Parathyroid adenoma (tissue), 2 donors: ENCODE data around the gene DLG2.
A peak's percentile ranks its signal among the peaks of the same experiment; 100 is the strongest.

Source experiments
- H2AFZ ChIP-seq: fragments of 300-600 bp; sonication (generic); one replicate; pipeline ENCODE4 v1.7.0; 2017; ENCODE audit warnings: antibody characterized with exemption, mild to moderate bottlenecking
- H3K27ac ChIP-seq: fragments of 300-600 bp; sonication (generic); one replicate; pipeline ENCODE4 v1.7.0; 2017
- H3K27me3 ChIP-seq: fragments of 300-600 bp; sonication (generic); one replicate; pipeline ENCODE4 v1.7.0; 2017; ENCODE audit warnings: low read length; ENCODE audit not compliant: control insufficient read depth, insufficient read depth
- H3K36me3 ChIP-seq: fragments of 300-600 bp; sonication (generic); one replicate; pipeline ENCODE4 v1.7.0; 2017; ENCODE audit warnings: low read length; ENCODE audit not compliant: control insufficient read depth, insufficient read depth
- H3K4me1 ChIP-seq: fragments of 300-600 bp; sonication (generic); one replicate; pipeline ENCODE4 v1.7.0; 2017; ENCODE audit warnings: control low read depth
- H3K4me2 ChIP-seq: fragments of 300-600 bp; sonication (generic); one replicate; pipeline ENCODE4 v1.7.0; 2017; ENCODE audit warnings: low read length
- H3K4me3 ChIP-seq: fragments of 300-600 bp; sonication (generic); one replicate; pipeline ENCODE4 v1.7.0; 2017; ENCODE audit warnings: low read depth, low read length
- H3K79me2 ChIP-seq: fragments of 300-600 bp; sonication (generic); one replicate; pipeline ENCODE4 v1.7.0; 2017; ENCODE audit warnings: control low read depth
- H3K9ac ChIP-seq: fragments of 300-600 bp; sonication (generic); one replicate; pipeline ENCODE4 v1.7.0; 2017; ENCODE audit warnings: mild to moderate bottlenecking
- H3K9me3 ChIP-seq: fragments of 300-600 bp; sonication (generic); one replicate; pipeline ENCODE4 v1.7.0; 2017; ENCODE audit warnings: low read length; ENCODE audit not compliant: control insufficient read depth
- CTCF ChIP-seq: fragments of 300-600 bp; sonication (generic); IDR thresholded peaks from one replicate; pipeline ENCODE4 v1.7.0; 2017; ENCODE audit warnings: antibody characterized with exemption, mild to moderate bottlenecking
- donor health status: primary hyperparathyroidism.

Gene DLG2

GRCh38 chr11:83723999-83724398 lies 1903.1 kb downstream of the DLG2 start:
- no peaks in the 10 kb centered on the region for H3K4me1 ChIP-seq
- no peak for TF ChIP-seq CTCF
- H3K79me2 ChIP-seq, result no peaks in the 10 kb centered on the region
- H3K9ac ChIP-seq, result no peak overlapping the region
- no peaks in the 10 kb centered on the region for H3K27me3 ChIP-seq
- peak overlapping the region; percentile 73 for H3K4me2 ChIP-seq
- H3K9me3 ChIP-seq, result no peaks in the 10 kb centered on the region
- no peak overlapping the region for H3K27ac ChIP-seq
- H3K4me3 ChIP-seq, result peak overlapping the region; percentile 53
- H2AFZ ChIP-seq, result no peak overlapping the region
- no peaks in the 10 kb centered on the region for H3K36me3 ChIP-seq

- no peak overlapping the region for H3K9ac ChIP-seq
- H3K4me3 ChIP-seq, result no peak overlapping the region
- H3K36me3 ChIP-seq, result no peaks in the 10 kb centered on the region
- no peaks in the 10 kb centered on the region for H3K27me3 ChIP-seq
- H3K9me3 ChIP-seq, result no peaks in the 10 kb centered on the region
- TF ChIP-seq CTCF, result no peak
- H3K4me2 ChIP-seq, result no peak overlapping the region
- no peak overlapping the region for H2AFZ ChIP-seq
- no peaks in the 10 kb centered on the region for H3K4me1 ChIP-seq
- no peaks in the 10 kb centered on the region for H3K79me2 ChIP-seq
- H3K27ac ChIP-seq, result no peak overlapping the region
Observed at GRCh38 chr11:83722392-83723119, 1904.6 kb downstream of the DLG2 start.

- no peaks in the 10 kb centered on the region for H3K27me3 ChIP-seq
- TF ChIP-seq CTCF, result no peak
Observed at GRCh38 chr11:83721263-83721662, 1905.9 kb downstream of the DLG2 start.

GRCh38 chr11:83720675-83721074 lies 1906.5 kb downstream of the DLG2 start:
- Histone ChIP-seq H2AFZ (no peak overlapping the region), H3K4me3 (no peak overlapping the region), H3K4me1 (peaks cover 2% of the 10 kb centered on the region), H3K27me3 (no peaks in the 10 kb centered on the region), H3K36me3 (no peaks in the 10 kb centered on the region), H3K9me3 (no peaks in the 10 kb centered on the region), H3K9ac (no peak overlapping the region), H3K79me2 (no peaks in the 10 kb centered on the region), H3K4me2 (no peak overlapping the region), H3K27ac (no peak overlapping the region)
- TF ChIP-seq CTCF, result no peak

More at GRCh38 chr11:83721263-83721662, 1905.9 kb downstream of the DLG2 start:
- H3K4me3 ChIP-seq, result no peak overlapping the region
- H3K9me3 ChIP-seq, result no peaks in the 10 kb centered on the region
- no peak overlapping the region for H3K9ac ChIP-seq
- no peak overlapping the region for H2AFZ ChIP-seq
- no peaks in the 10 kb centered on the region for H3K79me2 ChIP-seq
- no peak overlapping the region for H3K4me2 ChIP-seq
- no peaks in the 10 kb centered on the region for H3K4me1 ChIP-seq
- no peaks in the 10 kb centered on the region for H3K36me3 ChIP-seq
- no peak overlapping the region for H3K27ac ChIP-seq

- TF ChIP-seq CTCF, result no peak
- no peaks in the 10 kb centered on the region for H3K27me3 ChIP-seq
- no peak overlapping the region for H3K27ac ChIP-seq
- no peaks in the 10 kb centered on the region for H3K9me3 ChIP-seq
- no peaks in the 10 kb centered on the region for H3K36me3 ChIP-seq
- H3K4me3 ChIP-seq, result no peak overlapping the region
- H3K4me1 ChIP-seq, result peaks cover 5% of the 10 kb centered on the region
- H2AFZ ChIP-seq, result no peak overlapping the region
- H3K9ac ChIP-seq, result no peak overlapping the region
- no peak overlapping the region for H3K4me2 ChIP-seq
- no peaks in the 10 kb centered on the region for H3K79me2 ChIP-seq
Observed at GRCh38 chr11:83717537-83717936, 1909.6 kb downstream of the DLG2 start.
